ENCODE measurements around the gene MECP2.

DNA sequence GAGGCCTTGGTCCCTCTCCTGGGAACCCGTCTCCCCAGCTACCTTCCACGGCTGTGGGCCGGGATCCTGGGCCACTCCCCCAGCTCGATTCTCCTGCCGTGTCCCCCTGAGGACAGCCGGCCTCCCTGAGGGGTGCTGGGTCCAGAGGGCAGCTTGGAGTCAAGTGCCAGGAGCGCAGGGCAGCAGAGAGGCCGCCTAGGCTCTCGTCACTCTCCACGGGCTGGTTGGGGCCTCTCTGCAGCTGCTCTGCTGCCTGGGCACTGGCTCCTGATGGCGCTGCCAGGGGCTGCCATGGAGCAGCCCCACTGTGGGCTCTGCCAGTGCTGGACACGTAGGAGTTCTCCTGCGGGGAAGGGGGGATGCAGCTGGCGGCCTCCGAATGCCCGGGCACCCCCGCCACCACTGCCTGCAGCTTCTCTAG, 84.5 kb downstream of the MECP2 start:
- TF ChIP-seq HDAC2 (CRISPR knock-in tag; IDR thresholded peaks at IDR 0.05): no peak
- no peak for TF ChIP-seq MXI1 (IDR thresholded peaks at IDR 0.05; ENCODE audit: borderline replicate concordance, low read depth, low read length)
- TF ChIP-seq, protein P1, sequence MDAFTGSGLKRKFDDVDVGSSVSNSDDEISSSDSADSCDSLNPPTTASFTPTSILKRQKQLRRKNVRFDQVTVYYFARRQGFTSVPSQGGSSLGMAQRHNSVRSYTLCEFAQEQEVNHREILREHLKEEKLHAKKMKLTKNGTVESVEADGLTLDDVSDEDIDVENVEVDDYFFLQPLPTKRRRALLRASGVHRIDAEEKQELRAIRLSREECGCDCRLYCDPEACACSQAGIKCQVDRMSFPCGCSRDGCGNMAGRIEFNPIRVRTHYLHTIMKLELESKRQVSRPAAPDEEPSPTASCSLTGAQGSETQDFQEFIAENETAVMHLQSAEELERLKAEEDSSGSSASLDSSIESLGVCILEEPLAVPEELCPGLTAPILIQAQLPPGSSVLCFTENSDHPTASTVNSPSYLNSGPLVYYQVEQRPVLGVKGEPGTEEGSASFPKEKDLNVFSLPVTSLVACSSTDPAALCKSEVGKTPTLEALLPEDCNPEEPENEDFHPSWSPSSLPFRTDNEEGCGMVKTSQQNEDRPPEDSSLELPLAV (CRISPR knock-in tag; conservative IDR thresholded peaks at IDR 0.05; ENCODE audit: low read depth): no peak
